ENCODE results near the gene SNED1.
"Not testable (repeated sequence)": the region's sequence is repeated elsewhere in the genome, so short reads cannot be mapped to it uniquely, and the experiment has no call there.

The SNED1 gene

DNA sequence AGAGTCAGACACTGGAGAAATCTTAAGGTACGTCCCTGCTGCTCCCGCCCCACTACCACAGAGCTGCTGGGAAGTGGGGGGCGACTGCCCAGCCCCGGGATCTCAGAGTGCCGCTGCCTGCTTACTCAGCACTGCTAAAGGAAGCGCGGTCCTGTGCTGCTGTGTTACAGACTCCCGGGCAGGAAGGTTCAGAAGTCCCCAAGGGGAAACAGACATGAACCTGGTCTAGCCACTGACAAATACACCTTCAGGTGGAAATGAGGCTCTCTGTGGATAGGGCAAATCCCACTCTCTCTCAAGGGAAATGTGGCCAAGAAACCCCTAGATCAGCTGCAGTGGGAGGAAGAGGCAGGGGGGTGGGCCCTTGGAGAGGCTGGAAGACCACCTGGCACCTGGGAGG, 90.0 kb downstream of the SNED1 start:
- DNase-seq: no peak

DNA sequence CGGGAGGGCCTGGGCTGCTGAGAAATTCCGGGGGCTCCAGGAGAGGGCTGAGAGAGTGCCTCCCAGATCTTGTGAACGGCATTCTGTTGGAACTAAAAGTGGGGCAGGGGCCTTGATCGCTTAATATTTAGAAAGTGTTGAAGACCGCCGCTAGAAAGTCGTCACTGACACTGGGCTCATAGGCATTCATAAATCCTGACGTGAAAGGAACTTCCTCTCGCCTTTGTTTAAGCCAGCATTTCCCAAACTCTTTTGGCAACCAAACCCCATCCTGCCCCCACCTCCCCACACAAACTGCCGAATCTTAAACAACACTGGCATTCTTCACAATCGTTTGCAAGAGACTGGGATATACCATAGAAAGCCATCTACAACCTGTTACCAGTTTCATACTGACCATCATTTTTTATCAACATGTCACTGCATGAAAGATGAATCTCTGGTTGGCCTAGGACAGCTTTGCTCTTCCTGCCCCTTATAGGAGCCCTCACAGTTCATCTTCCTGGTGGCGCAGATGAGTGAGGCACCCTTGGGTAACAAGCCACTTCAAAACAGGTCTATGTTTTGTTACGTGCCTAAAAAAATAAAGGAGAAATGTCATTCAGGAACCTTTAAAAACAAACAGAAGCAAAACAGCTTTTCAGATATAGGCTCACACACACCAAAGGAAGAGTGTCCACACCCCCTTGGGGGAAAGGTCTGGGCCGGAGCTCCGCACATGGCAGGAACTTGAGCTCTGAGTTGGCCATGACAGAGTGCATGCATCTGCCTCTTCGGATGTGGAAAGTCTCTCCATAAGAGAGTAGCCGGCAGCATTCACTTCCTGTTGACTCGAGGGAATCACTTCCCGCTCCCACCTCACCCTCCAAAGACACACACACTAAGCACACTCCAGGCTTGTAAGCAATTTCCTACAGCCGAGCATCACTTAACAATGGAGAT, 90.6 kb downstream of the SNED1 start:
- no peak for DNase-seq

DNA sequence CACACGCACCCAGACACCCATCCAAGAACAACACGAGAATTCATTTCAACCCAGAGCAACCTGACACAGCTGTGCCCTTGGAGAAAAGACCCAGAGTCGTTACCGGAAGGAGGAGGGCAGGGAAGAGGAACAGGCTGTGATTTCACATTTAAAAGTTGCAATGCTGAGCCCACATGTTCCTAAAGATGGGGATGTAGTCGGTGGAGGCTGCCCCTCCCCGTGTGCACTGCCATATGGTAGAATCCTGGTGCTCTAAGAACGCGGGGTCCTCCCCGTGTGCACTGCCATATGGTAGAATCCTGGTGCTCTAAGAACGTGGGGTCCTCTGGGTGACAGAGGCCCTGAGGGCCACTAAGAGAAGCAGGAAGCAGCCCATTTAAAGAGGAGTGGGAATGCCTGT, 92.8 kb downstream of the SNED1 start:
- DNase-seq: no peak

- DNase-seq: no peak
These were observed 93.5 kb downstream of the SNED1 start for GRCh38 chr2:241091734-241092445.

GRCh38 chr2:241092677-241093076, 94.3 kb downstream of the SNED1 start:
- DNase-seq: no peak

GRCh38 chr2:241093133-241093781, 94.8 kb downstream of the SNED1 start:
- not testable (repeated sequence) for DNase-seq

- DNase-seq: no peak
These were observed 95.8 kb downstream of the SNED1 start for GRCh38 chr2:241094172-241094571.

- no peak for DNase-seq
These were observed 96.6 kb downstream of the SNED1 start for GRCh38 chr2:241094924-241095420.

GRCh38 chr2:241095594-241096290, 97.3 kb downstream of the SNED1 start:
- DNase-seq: peak; percentile 79

- DNase-seq: no peak
These were observed 98.6 kb downstream of the SNED1 start for GRCh38 chr2:241096979-241097378.

GRCh38 chr2:241099246-241099645, 100.8 kb downstream of the SNED1 start:
- no peak for DNase-seq

DNA sequence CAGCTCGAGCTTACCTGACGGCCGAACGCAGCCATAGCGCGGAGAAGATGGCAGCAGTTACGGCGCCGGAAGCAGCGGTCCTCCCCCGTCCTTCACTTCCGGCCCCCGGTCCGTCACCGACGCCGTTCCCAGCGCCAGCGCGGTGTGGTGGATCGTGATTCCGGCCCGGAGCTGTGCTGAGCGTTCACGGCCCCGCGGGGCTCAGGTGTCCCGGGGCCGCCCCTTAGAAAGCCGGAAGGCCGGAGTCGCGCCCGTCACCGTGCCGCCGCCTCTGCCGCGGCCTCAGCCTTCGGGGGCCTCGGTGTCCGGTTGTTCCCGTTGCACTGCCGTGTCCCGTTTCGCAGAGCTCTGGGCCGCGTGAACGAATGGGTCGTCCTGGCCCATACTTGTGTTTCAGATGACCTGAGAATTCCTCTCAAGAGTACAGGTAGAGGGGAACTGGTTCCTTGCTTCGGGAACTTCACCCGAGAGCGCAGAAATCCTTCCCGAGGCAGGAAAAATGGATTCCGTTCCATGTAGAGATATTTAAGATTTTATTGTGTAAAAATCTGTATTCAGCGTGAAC, 103.9 kb downstream of the SNED1 start, which contains the start of gene MTERF4:
MTERF4 (minus strand) TSS at position 49 of the 565 bp plus-strand sequence; CDS start at position 35, 14 bp downstream.
- peak; percentile 90 for DNase-seq

DNA sequence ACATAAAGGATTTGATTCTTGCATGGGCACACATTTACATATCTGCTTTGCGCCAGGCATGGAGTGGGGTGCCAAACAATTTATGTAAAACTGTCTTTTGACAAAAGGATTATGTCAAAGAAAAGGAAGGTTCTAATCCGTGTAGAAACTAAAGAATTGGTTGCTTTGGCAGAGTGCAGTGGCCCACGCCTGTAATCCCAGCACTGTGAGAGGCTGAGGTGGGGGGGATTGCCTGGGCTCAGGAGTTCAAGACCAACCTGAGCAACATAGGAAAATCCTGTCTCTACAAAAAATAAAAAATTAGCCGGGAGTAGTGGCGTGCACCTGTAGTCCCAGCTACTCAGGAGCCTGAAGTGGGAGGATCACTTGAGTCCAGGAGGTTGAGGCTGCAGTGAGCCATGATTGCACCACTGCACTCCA, 104.8 kb downstream of the SNED1 start:
- DNase-seq: no peak

GRCh38 chr2:241104611-241105010, 106.2 kb downstream of the SNED1 start:
- DNase-seq: not testable (repeated sequence)

- DNase-seq: no peak
These were observed 107.2 kb downstream of the SNED1 start for GRCh38 chr2:241105641-241106040.

DNA sequence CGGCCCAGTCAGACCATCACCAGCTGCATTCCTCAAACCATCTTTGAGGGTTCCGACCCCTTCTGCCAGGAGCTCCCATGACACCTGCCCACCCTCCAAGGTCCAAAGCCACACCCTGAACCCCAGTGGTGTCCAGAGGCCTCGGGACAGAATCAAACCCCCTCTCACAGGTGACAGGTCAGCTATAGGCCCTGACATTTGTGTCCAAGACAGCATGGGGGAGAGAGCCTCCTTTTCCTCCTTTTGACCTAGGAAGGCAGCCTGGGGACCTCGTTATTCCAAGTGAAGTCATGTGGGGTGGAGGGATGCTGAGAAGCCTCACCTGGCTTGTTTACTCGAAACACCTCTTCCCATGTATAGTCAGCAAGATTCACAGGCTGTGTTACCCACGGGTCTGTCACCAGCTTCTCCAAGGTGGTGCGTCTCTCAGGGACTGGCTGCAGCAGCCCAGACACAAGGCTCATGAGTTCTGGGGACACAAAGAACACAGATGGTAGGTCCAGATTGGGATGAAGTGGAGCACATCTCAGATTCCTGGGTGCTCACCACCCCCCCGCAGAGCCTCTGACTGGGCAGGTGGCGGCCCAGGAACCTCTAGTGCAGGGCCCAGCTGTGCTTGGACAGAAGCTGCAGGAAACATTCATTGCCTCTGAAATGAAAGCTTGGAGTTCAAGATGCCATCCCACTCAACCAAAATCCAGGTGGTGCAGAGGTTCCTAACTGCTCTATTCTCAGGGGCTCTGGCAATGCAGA, 108.8 kb downstream of the SNED1 start:
- no peak for DNase-seq

DNA sequence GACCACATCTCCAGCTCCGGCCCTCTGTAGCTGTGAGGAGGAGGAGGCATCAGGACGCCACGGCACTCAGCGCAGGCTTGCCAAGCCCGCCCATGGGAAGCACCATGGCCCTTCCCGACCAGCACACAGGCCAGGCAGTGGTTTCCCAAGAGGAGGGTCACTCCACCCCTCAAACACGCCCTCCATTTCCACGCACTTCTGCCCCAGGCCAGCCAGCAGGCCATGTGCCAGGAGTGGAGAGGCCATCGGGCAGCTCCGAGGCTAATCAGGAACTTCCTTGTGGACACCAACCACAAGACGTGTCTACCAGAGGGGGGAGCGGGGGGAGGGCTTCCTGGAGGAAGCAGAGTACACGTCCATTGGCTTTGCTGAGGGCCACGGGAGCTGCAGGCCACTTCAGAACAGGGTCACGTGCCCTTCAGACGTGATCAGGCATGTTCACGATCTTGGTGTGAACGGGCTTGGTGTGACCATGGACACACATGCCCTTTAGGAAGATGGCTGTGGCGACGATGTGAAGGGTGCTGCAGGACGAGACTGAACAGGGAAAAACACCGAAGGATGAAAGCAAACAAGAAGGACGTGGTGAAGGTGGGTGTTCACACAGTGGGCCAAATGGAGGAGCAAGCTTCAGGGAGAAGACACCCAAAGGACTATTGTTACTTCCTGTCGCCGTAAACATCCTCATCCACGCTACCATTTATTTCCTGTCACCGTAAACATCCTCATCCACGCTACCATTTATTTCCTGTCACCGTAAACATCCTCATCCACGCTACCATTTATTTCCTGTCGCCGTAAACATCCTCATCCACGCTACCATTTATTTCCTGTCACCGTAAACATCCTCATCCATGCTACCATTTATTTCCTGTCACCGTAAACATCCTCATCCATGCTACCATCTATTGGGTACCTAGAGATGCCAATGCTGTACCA, 110.1 kb downstream of the SNED1 start:
- peak; percentile 65 for DNase-seq

GRCh38 chr2:241109210-241110088, 111.0 kb downstream of the SNED1 start:
- DNase-seq: peak; percentile 41

DNA sequence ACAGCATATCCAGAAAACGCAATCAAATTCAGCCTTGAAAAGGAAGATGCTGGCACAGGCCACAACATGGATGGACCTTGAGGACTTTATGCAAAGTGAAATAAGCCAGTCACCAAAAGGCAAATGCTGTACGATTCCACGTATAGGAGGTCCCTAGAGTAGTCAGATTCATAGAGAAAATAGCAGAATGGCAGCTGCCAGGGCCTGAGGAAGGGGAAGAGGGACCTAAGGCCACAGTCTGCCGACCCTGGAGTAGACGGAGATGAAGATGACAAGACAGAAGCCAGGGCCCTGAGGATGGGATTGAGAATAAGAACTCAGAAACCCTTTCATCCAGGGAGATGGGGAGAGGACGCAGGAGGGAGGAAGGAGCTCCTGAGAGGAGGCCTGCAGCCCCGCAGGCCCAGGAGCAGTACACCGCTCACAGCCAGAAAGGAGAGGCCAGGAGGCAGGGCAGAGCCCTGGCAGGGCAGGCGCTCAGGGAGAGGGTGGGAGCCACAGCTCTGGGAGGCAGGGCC, 111.7 kb downstream of the SNED1 start:
- no peak for DNase-seq
